Measurements from ENCODE around the gene CTNNA3. TPM values are rescaled to one million over a fixed set of nuclear protein-coding genes. Genes with fewer than 3 reads are reported as not detected.
A peak's percentile ranks its signal among the peaks of the same experiment; 100 is the strongest.
"Not testable (repeated sequence)": the region's sequence is repeated elsewhere in the genome, so short reads cannot be mapped to it uniquely, and the experiment has no call there.

The CTNNA3 gene
- total and polyA plus RNA-seq, 7 donors = 0.85 to 66.2 (median 28.1) TPM

DNA sequence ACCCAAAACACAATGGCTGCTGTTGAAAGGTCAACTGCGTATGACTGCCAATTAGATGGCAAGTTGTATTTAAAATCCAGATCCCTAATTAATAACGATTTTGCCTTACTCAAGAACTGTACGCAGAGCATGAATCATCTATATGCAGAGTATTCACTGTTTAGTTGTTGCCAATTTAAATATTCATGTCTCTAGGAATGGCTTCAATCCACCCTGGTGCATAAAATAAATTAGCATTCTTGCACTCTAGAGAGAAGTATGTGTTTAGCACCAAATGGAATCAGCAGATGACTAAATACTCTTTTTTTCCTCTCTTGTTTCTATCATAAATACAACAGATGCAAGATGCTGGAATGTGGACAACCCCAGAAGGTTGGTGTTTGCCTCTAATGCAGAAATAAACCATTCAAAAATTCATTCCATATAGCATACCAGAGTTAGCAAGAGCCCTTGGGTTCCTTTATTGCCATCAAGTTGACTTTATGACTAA, 449.9 kb downstream of the CTNNA3 start:
- Histone ChIP-seq H3K36me3 (ENCODE audit: insufficient read depth in 1 of 2, low read depth in 1 of 2) (no peaks in the 10 kb centered on the region), H3K9me3 (no peaks in the 10 kb centered on the region), H3K27ac (no peak overlapping the region), H3K27me3 (ENCODE audit: insufficient read depth in 3 of 3, low read length in 2 of 3) (no peaks in the 10 kb centered on the region), H3K4me1 (no peaks in the 10 kb centered on the region), H3K4me3 (no peak overlapping the region)
- DNase-seq = no peak
- no peak for TF ChIP-seq CTCF (IDR thresholded peaks at IDR 0.05)
- intact Hi-C loops (cut with DNase I) = no loop called here
- ATAC-seq = no peak
- WGBS, 3 donors = 91 to 94% (median 92%) methylated on average over 3 of the region's 3 CpGs

DNA sequence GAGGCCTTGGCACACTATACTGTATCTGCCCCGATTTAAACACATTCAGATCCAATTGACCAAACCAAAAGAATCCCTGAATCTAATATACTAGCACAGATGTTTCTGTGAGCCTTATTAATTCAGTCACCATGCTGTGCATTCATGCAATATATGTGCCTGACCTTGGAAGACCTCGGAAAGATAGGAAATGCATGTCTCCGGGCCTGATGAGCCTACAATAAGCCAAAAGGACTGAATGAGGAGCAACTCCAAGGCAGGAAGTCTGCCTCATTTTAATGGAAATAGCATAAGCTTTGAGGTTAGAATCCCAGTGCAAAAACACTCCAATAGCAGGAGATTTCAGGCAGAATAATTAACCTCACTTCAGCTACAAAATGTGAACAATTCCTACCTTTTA, 453.5 kb downstream of the CTNNA3 start:
- ATAC-seq = no peak
- intact Hi-C loops (cut with DNase I) = no loop called here

GRCh38 chr10:67241451-67241850, 454.5 kb downstream of the CTNNA3 start:
- no peak overlapping the region for H3K4me3 ChIP-seq

More for the DNA sequence above, 453.5 kb downstream of the CTNNA3 start:
- no peak overlapping the region for H3K4me3 ChIP-seq
- peaks cover 21% of the 10 kb centered on the region for H3K4me1 ChIP-seq
- WGBS, 3 donors = 44 to 57% (median 44%) methylated on average over 3 of the region's 3 CpGs
- no peak overlapping the region for H3K27ac ChIP-seq
- H3K9me3 ChIP-seq = no peaks in the 10 kb centered on the region
- H3K36me3 ChIP-seq (ENCODE audit: insufficient read depth in 1 of 2, low read depth in 1 of 2) = no peaks in the 10 kb centered on the region
- no peak for TF ChIP-seq CTCF (IDR thresholded peaks at IDR 0.05)
- no peak for DNase-seq
- no peaks in the 10 kb centered on the region for H3K27me3 ChIP-seq (ENCODE audit: insufficient read depth in 3 of 3, low read length in 2 of 3)

GRCh38 chr10:67239864-67240497, 456.0 kb downstream of the CTNNA3 start:
- intact Hi-C loops (cut with DNase I) = no loop called here
- WGBS, 3 donors = 41 to 52% (median 49%) methylated on average over 2 of the region's 2 CpGs
- no peaks in the 10 kb centered on the region for H3K27me3 ChIP-seq (ENCODE audit: insufficient read depth in 3 of 3, low read length in 2 of 3)
- peaks cover 21% of the 10 kb centered on the region for H3K4me1 ChIP-seq
- TF ChIP-seq CTCF (IDR thresholded peaks at IDR 0.05) = no peak
- peak; percentile 68 to 88 (median 75) for ATAC-seq
- H3K36me3 ChIP-seq (ENCODE audit: insufficient read depth in 1 of 2, low read depth in 1 of 2) = no peaks in the 10 kb centered on the region
- no peak overlapping the region for H3K4me3 ChIP-seq
- DNase-seq = no peak
- no peaks in the 10 kb centered on the region for H3K9me3 ChIP-seq
- H3K27ac ChIP-seq = no peak overlapping the region

More at GRCh38 chr10:67241451-67241850, 454.5 kb downstream of the CTNNA3 start:
- Histone ChIP-seq H3K27ac (no peak overlapping the region), H3K36me3 (ENCODE audit: insufficient read depth in 1 of 2, low read depth in 1 of 2) (no peaks in the 10 kb centered on the region), H3K9me3 (no peaks in the 10 kb centered on the region), H3K4me1 (peaks cover 21% of the 10 kb centered on the region), H3K27me3 (ENCODE audit: insufficient read depth in 3 of 3, low read length in 2 of 3) (no peaks in the 10 kb centered on the region)
- intact Hi-C loops (cut with DNase I) = no loop called here
- ATAC-seq = no peak
- 4 to 74% (median 54%) methylated on average over 1 of the region's 1 CpG for WGBS, 3 donors
- no peak for DNase-seq
- TF ChIP-seq CTCF (IDR thresholded peaks at IDR 0.05) = no peak

DNA sequence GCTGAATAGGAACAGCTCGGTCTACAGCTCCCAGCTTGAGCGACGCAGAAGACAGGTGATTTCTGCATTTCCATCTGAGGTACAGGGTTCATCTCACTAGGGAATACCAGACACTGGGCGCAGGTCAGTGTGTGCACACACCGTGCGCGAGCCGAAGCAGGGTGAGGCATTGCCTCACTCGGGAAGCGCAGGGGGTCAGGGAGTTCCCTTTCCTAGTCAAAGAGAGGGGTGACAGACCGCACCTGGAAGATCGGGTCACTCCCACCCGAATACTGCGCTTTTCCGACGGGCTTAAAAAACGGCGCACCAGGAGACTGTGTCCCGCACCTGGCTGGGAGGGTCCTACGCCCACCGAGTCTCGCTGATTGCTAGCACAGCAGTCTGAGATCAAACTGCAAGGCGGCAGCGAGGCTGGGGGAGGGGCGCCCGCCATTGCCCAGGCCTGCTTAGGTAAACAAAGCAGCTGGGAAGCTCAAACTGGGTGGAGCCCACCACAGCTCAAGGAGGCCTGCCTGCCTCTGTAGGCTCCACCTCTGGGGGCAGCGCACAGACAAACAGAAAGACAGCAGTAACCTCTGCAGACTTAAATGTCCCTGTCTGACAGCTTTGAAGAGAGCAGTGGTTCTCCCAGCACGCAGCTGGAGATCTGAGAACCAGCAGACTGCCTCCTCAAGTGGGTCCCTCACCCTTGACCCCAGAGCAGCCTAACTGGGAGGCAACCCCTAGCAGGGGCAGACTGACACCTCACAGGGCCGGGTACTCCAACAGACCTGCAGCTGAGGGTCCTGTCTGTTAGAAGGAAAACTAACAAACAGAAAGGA, 465.1 kb downstream of the CTNNA3 start:
- peak overlapping the region; percentile 41 for H3K4me3 ChIP-seq
- H3K4me1 ChIP-seq; intact Hi-C loops (cut with DNase I); H3K36me3 ChIP-seq (ENCODE audit: insufficient read depth in 1 of 2, low read depth in 1 of 2); H3K27me3 ChIP-seq (ENCODE audit: insufficient read depth in 3 of 3, low read length in 2 of 3); H3K9me3 ChIP-seq; H3K27ac ChIP-seq; DNase-seq; ATAC-seq: not testable (repeated sequence)
- WGBS, 3 donors = 28 to 34% (median 33%) methylated on average over 25 to 29 of the region's 29 CpGs

Measured in psoas muscle (tissue), 8 donors.